Measurements from ENCODE around the gene FBXW8. TPM values are rescaled to one million over a fixed set of nuclear protein-coding genes. Genes with fewer than 3 reads are reported as not detected.

The FBXW8 gene
- total and polyA plus RNA-seq, 5 donors = 3.3 to 10.2 (median 7.5) TPM

- Histone ChIP-seq H3K9me3 (ENCODE audit: control insufficient read depth, low read length) (peaks cover 2% of the 10 kb centered on the region), H3K27me3 (ENCODE audit: control insufficient read depth, insufficient read depth) (no peaks in the 10 kb centered on the region), H3K4me3 (ENCODE audit: low read length) (peak overlapping the region; percentile 33), H3K4me1 (ENCODE audit: control insufficient read depth, insufficient read depth, low read length) (peaks cover 2% of the 10 kb centered on the region), H3K27ac (ENCODE audit: low read length) (no peak overlapping the region)
- ATAC-seq (peak; percentile 19 to 22), DNase-seq (peak in 1 of 3 donors; percentile 56)
- intact Hi-C loops (cut with DNase I) = no loop called here
- WGBS = 2% methylated on average over 55 of the region's 55 CpGs
Observed at GRCh38 chr12:116878567-116879508, 31.9 kb upstream of the FBXW8 start.

GRCh38 chr12:116879509-116880212 is 31.1 kb upstream of the FBXW8 start:
- no peak for ATAC-seq
- H3K4me3 ChIP-seq (ENCODE audit: low read length) = peak overlapping the region; percentile 33

GRCh38 chr12:116880213-116880816 is 30.4 kb upstream of the FBXW8 start:
- intact Hi-C loops (cut with DNase I) = loop anchor here in 3 of 4 donors (5.0 to 10.0 kb wide), 2 partner anchors 176 to 178 kb away; no protein-coding TSS in a partner anchor
- ATAC-seq = no peak
- no peak overlapping the region for H3K27ac ChIP-seq (ENCODE audit: low read length)
- no peaks in the 10 kb centered on the region for H3K27me3 ChIP-seq (ENCODE audit: control insufficient read depth, insufficient read depth)
- WGBS = 2% methylated on average over 21 of the region's 21 CpGs
- no peak for DNase-seq
- H3K4me1 ChIP-seq (ENCODE audit: control insufficient read depth, insufficient read depth, low read length) = peaks cover 2% of the 10 kb centered on the region
- no peak overlapping the region for H3K4me3 ChIP-seq (ENCODE audit: low read length)
- no peaks in the 10 kb centered on the region for H3K9me3 ChIP-seq (ENCODE audit: control insufficient read depth, low read length)

More at GRCh38 chr12:116879509-116880212, 31.1 kb upstream of the FBXW8 start:
- H3K9me3 ChIP-seq (ENCODE audit: control insufficient read depth, low read length) = peaks cover under 1% of the 10 kb centered on the region
- H3K4me1 ChIP-seq (ENCODE audit: control insufficient read depth, insufficient read depth, low read length) = peaks cover 2% of the 10 kb centered on the region
- no peak overlapping the region for H3K27ac ChIP-seq (ENCODE audit: low read length)
- WGBS = 3% methylated on average over 52 of the region's 52 CpGs
- intact Hi-C loops (cut with DNase I) = loop anchor here in 3 of 4 donors (5.0 to 10.0 kb wide), 2 partner anchors 175 to 177 kb away; no protein-coding TSS in a partner anchor
- no peaks in the 10 kb centered on the region for H3K27me3 ChIP-seq (ENCODE audit: control insufficient read depth, insufficient read depth)
- DNase-seq = no peak

- intact Hi-C loops (cut with DNase I) = loop anchor here in 3 of 4 donors (5.0 to 10.0 kb wide), 2 partner anchors 176 to 179 kb away; no protein-coding TSS in a partner anchor
- Histone ChIP-seq H3K4me1 (ENCODE audit: control insufficient read depth, insufficient read depth, low read length) (peaks cover 2% of the 10 kb centered on the region), H3K9me3 (ENCODE audit: control insufficient read depth, low read length) (no peaks in the 10 kb centered on the region), H3K27me3 (ENCODE audit: control insufficient read depth, insufficient read depth) (no peaks in the 10 kb centered on the region), H3K27ac (ENCODE audit: low read length) (no peak overlapping the region), H3K4me3 (ENCODE audit: low read length) (peak overlapping the region; percentile 8)
- WGBS = under 1% methylated on average over 65 of the region's 65 CpGs
- ATAC-seq (peak; percentile 61 to 71), DNase-seq (peak in 2 of 3 donors; percentile 52 to 63)
Observed at GRCh38 chr12:116880817-116881324, 29.9 kb upstream of the FBXW8 start.

- no peak for ATAC-seq
- under 1% methylated on average over 49 of the region's 49 CpGs for WGBS
- DNase-seq = peak in 1 of 3 donors; percentile 55
- Histone ChIP-seq H3K27ac (ENCODE audit: low read length) (no peak within 1 kb of the TSS), H3K9me3 (ENCODE audit: control insufficient read depth, low read length) (no peaks in the 10 kb centered on the region), H3K4me3 (ENCODE audit: low read length) (peak within 1 kb of the TSS; percentile 8), H3K4me1 (ENCODE audit: control insufficient read depth, insufficient read depth, low read length) (peaks cover 2% of the 10 kb centered on the region), H3K27me3 (ENCODE audit: control insufficient read depth, insufficient read depth) (no peaks in the 10 kb centered on the region)
- intact Hi-C loops (cut with DNase I) = loop anchor here in 3 of 4 donors (5.0 to 10.0 kb wide), 2 partner anchors 177 to 179 kb away; no protein-coding TSS in a partner anchor
Observed at GRCh38 chr12:116881325-116881876, 29.3 kb upstream of the FBXW8 start, which contains the start of gene HRK. TSS of gene HRK (minus strand) at chr12:116881441. CDS start at chr12:116881307, 134 bp downstream.

GRCh38 chr12:116881877-116882507 is 28.8 kb upstream of the FBXW8 start:
- DNase-seq = no peak
- Histone ChIP-seq H3K27ac (ENCODE audit: low read length) (no peak overlapping the region), H3K4me3 (ENCODE audit: low read length) (no peak overlapping the region), H3K4me1 (ENCODE audit: control insufficient read depth, insufficient read depth, low read length) (peaks cover 2% of the 10 kb centered on the region), H3K9me3 (ENCODE audit: control insufficient read depth, low read length) (no peaks in the 10 kb centered on the region), H3K27me3 (ENCODE audit: control insufficient read depth, insufficient read depth) (no peaks in the 10 kb centered on the region)
- no peak for ATAC-seq
- 7% methylated on average over 29 of the region's 29 CpGs for WGBS
- intact Hi-C loops (cut with DNase I) = loop anchor here in 3 of 4 donors (5.0 to 10.0 kb wide), 2 partner anchors 177 to 180 kb away; no protein-coding TSS in a partner anchor

GRCh38 chr12:116882742-116883141 is 28.0 kb upstream of the FBXW8 start:
- intact Hi-C loops (cut with DNase I) = loop anchor here in 3 of 4 donors (5.0 to 10.0 kb wide), 2 partner anchors 178 to 180 kb away; no protein-coding TSS in a partner anchor

GRCh38 chr12:116884871-116885270 is 25.9 kb upstream of the FBXW8 start:
- intact Hi-C loops (cut with DNase I) = loop anchor here in 3 of 4 donors (5.0 to 10.0 kb wide), 2 partner anchors 180 to 183 kb away; no protein-coding TSS in a partner anchor
- 87% methylated on average over 3 of the region's 3 CpGs for WGBS
- ATAC-seq (no peak), DNase-seq (no peak)
- Histone ChIP-seq H3K4me1 (ENCODE audit: control insufficient read depth, insufficient read depth, low read length) (no peaks in the 10 kb centered on the region), H3K27me3 (ENCODE audit: control insufficient read depth, insufficient read depth) (no peaks in the 10 kb centered on the region), H3K9me3 (ENCODE audit: control insufficient read depth, low read length) (no peaks in the 10 kb centered on the region), H3K27ac (ENCODE audit: low read length) (no peak overlapping the region), H3K4me3 (ENCODE audit: low read length) (no peak overlapping the region)

More at GRCh38 chr12:116882742-116883141, 28.0 kb upstream of the FBXW8 start:
- Histone ChIP-seq H3K27me3 (ENCODE audit: control insufficient read depth, insufficient read depth) (no peaks in the 10 kb centered on the region), H3K4me3 (ENCODE audit: low read length) (no peak overlapping the region), H3K27ac (ENCODE audit: low read length) (no peak overlapping the region), H3K9me3 (ENCODE audit: control insufficient read depth, low read length) (no peaks in the 10 kb centered on the region), H3K4me1 (ENCODE audit: control insufficient read depth, insufficient read depth, low read length) (peaks cover 2% of the 10 kb centered on the region)
- ATAC-seq = peak; percentile 36 to 65
- no peak for DNase-seq
- 33% methylated on average over 6 of the region's 6 CpGs for WGBS

GRCh38 chr12:116885491-116885890 is 25.3 kb upstream of the FBXW8 start:
- DNase-seq (no peak), ATAC-seq (no peak)
- no peaks in the 10 kb centered on the region for H3K9me3 ChIP-seq (ENCODE audit: control insufficient read depth, low read length)
- WGBS = 65% methylated on average over 2 of the region's 2 CpGs
- H3K27ac ChIP-seq (ENCODE audit: low read length) = no peak overlapping the region
- H3K27me3 ChIP-seq (ENCODE audit: control insufficient read depth, insufficient read depth) = no peaks in the 10 kb centered on the region
- H3K4me1 ChIP-seq (ENCODE audit: control insufficient read depth, insufficient read depth, low read length) = no peaks in the 10 kb centered on the region
- H3K4me3 ChIP-seq (ENCODE audit: low read length) = no peak overlapping the region
- intact Hi-C loops (cut with DNase I) = loop anchor here in 2 of 4 donors (10.0 kb wide), 1 partner anchor 181 kb away; no protein-coding TSS in a partner anchor

Measured in right cardiac atrium (tissue), 5 donors.